ENCODE data around the gene SPIRE2. TPM values are rescaled to one million over a fixed set of nuclear protein-coding genes. Genes with fewer than 3 reads are reported as not detected.

The SPIRE2 gene
- total and polyA plus RNA-seq, 2 of the 13 experiments (the other 11 are each of a cell fraction or from before 2014, with no cell fraction given): 13.3 to 37.5 TPM

DNA sequence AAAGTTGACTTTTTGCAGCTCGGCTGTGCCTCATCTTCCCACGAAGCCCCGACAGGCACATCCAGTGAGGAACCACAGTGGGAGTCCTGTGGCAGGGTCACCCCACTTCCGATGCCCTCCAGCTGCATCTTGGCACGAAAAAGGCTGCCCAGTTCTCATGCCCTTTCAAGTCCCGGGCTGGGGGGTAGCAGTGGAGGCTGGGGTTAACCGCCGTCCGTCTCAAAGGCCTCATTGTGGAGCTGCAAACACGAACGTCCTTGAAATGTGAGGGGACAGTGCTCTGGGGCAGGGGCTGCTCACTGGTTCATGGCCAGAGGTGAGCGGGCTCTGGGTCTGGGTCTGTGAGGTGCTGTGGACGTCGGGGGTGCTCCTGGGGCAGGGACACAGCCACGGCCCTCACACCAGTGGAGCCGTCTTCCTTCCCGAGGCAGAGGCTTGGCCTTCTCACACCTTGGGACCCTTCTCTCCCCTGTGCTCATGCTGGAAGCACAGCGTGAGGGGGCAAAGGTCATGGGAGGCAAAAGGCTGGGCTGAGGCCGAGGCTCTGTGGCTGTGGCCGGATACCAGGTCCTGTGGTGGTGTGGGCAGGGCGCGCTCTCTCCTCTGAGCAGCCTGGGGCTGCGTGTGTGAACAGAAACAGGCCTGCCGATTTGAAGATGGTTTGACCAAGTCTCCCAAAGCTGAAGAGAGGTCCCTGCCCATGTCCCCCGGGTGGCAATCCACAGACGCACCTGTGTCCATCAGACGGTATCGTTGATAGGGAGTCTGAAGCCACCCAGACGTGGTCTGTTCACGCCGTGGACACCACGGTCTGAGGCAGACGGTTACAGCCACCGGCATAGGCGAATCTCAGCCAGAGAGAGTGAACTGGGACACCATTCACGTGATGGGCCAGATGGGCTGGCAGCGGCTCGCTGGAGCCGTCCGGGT lies 87.3 kb downstream of the SPIRE2 start:
- in situ Hi-C loops (cut with HindIII; ENCODE audit: extremely low pct_ligation_motif_present, low pct_unique_long_range_greater_than_20kb): no loop called here
- peak; percentile 42 for ATAC-seq
- no peaks in the 10 kb centered on the region; the same call in 1 of the 2 replicates for H4K20me1 ChIP-seq (ENCODE audit: insufficient read depth, low read length)
- DNase-seq (ENCODE audit: low spot score): peak; percentile 78
- H3K27me3 ChIP-seq (ENCODE audit: control insufficient read depth in 1 of 2, insufficient read depth in 2 of 2, low read length in 2 of 2): no peaks in the 10 kb centered on the region
- H3K79me2 ChIP-seq (ENCODE audit: insufficient read depth, low read length): peaks cover 13% of the 10 kb centered on the region
- BruUV-seq (replicated peaks): no TSS peak
- H3K9me3 ChIP-seq (ENCODE audit: low read length): no peaks in the 10 kb centered on the region
- H3K27ac ChIP-seq (ENCODE audit: extremely low read length, insufficient read depth, low read length): peak overlapping the region; percentile 81
- peak; percentile 71 for FAIRE-seq
- peaks cover 73% of the 10 kb centered on the region for H3K4me1 ChIP-seq (ENCODE audit: insufficient read depth, low read length)
- H3K4me2 ChIP-seq (ENCODE audit: low read depth, low read length): peak overlapping the region; percentile 64
- peak overlapping the region; percentile 51 for H3K9ac ChIP-seq (ENCODE audit: insufficient read depth, low read depth, low read length)
- peaks cover 0 to 5% of the 10 kb centered on the region in 2 experiments; a peak in 2 of 5 replicates for H3K36me3 ChIP-seq (replicated peaks in 1 of 2; ENCODE audit: control insufficient read depth in 1 of 2, insufficient read depth in 2 of 2, low read length in 2 of 2)
- H3K4me3 ChIP-seq (replicated peaks in 1 of 3; ENCODE audit: insufficient read depth in 1 of 3, low read depth in 2 of 3, low read length in 3 of 3): peak overlapping the region in 1 of 3 experiments; percentile 49; a peak in 2 of 6 replicates
- ChIA-PET CTCF (ENCODE audit: low intra/inter-chr PET ratio, low total read pairs) (no interaction called here), POLR2A (interaction anchor here (1.1 to 1.6 kb wide), 3 partner anchors 8 to 42 kb away, joined by 3 to 11 read pairs (median 7); partner anchors contain the start of genes TCF25 and TUBB3)
- intact Hi-C loops (cut with micrococcal nuclease; ENCODE audit: unreplicated experiment): loop anchor here (5.0 kb wide), 1 partner anchor 213 kb away; the partner anchor contains the start of gene SPATA2L
- WGBS (ENCODE audit: low lambda C conversion rate): 51% methylated on average over 33 of the region's 40 CpGs
- no peak overlapping the region for H2AFZ ChIP-seq (ENCODE audit: low read length)
- TF ChIP-seq, protein P1, sequence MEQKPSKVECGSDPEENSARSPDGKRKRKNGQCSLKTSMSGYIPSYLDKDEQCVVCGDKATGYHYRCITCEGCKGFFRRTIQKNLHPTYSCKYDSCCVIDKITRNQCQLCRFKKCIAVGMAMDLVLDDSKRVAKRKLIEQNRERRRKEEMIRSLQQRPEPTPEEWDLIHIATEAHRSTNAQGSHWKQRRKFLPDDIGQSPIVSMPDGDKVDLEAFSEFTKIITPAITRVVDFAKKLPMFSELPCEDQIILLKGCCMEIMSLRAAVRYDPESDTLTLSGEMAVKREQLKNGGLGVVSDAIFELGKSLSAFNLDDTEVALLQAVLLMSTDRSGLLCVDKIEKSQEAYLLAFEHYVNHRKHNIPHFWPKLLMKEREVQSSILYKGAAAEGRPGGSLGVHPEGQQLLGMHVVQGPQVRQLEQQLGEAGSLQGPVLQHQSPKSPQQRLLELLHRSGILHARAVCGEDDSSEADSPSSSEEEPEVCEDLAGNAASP (CRISPR knock-in tag; IDR thresholded peaks at IDR 0.05; ENCODE audit: borderline replicate concordance): no peak; the same call in none of the 2 replicates
- TF ChIP-seq ZNF160 (CRISPR knock-in tag; IDR thresholded peaks at IDR 0.05) (peak; percentile 76; the same call in 1 of the 2 replicates), MYNN (CRISPR knock-in tag; IDR thresholded peaks at IDR 0.05; ENCODE audit: low read depth) (no peak), ZNF280D (CRISPR knock-in tag; IDR thresholded peaks at IDR 0.05) (peak; percentile 72), IRF9 (CRISPR knock-in tag; IDR thresholded peaks at IDR 0.05; ENCODE audit: borderline replicate concordance) (peak; percentile 88), ZNF496 (CRISPR knock-in tag; IDR thresholded peaks at IDR 0.05; ENCODE audit: insufficient replicate concordance) (no peak), HOXA7 (CRISPR knock-in tag; IDR thresholded peaks at IDR 0.05) (no peak), MIER2 (CRISPR knock-in tag; IDR thresholded peaks at IDR 0.05) (0 out of 2 replicates have a peak, but pooled peaks have one; percentile 9), ZNF121 (CRISPR knock-in tag; IDR thresholded peaks at IDR 0.05) (peak; percentile 94), HDAC1 (CRISPR knock-in tag; IDR thresholded peaks at IDR 0.05) (peak; percentile 83), ZNF773 (CRISPR knock-in tag; IDR thresholded peaks at IDR 0.05; ENCODE audit: borderline replicate concordance) (peak; percentile 95)
- TF ChIP-seq, protein P2, sequence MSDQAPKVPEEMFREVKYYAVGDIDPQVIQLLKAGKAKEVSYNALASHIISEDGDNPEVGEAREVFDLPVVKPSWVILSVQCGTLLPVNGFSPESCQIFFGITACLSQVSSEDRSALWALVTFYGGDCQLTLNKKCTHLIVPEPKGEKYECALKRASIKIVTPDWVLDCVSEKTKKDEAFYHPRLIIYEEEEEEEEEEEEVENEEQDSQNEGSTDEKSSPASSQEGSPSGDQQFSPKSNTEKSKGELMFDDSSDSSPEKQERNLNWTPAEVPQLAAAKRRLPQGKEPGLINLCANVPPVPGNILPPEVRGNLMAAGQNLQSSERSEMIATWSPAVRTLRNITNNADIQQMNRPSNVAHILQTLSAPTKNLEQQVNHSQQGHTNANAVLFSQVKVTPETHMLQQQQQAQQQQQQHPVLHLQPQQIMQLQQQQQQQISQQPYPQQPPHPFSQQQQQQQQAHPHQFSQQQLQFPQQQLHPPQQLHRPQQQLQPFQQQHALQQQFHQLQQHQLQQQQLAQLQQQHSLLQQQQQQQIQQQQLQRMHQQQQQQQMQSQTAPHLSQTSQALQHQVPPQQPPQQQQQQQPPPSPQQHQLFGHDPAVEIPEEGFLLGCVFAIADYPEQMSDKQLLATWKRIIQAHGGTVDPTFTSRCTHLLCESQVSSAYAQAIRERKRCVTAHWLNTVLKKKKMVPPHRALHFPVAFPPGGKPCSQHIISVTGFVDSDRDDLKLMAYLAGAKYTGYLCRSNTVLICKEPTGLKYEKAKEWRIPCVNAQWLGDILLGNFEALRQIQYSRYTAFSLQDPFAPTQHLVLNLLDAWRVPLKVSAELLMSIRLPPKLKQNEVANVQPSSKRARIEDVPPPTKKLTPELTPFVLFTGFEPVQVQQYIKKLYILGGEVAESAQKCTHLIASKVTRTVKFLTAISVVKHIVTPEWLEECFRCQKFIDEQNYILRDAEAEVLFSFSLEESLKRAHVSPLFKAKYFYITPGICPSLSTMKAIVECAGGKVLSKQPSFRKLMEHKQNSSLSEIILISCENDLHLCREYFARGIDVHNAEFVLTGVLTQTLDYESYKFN (CRISPR knock-in tag; conservative IDR thresholded peaks at IDR 0.05): peak; percentile 91

Measured in HepG2 (cell line).